ENCODE data around the gene NLRP2B. TPM values are rescaled to one million over a fixed set of nuclear protein-coding genes. Genes with fewer than 3 reads are reported as not detected.
"Not testable (repeated sequence)": the region's sequence is repeated elsewhere in the genome, so short reads cannot be mapped to it uniquely, and the experiment has no call there.

The NLRP2B gene
- total and polyA plus RNA-seq, 2 of the 4 experiments (the other 2 are of a cell fraction) = not detected

GRCh38 chrX:57725995-57726394 is 45.9 kb upstream of the NLRP2B start:
- in situ Hi-C loops (cut with MboI; ENCODE audit: low sequenced_read_pairs); H4K20me1 ChIP-seq (ENCODE audit: insufficient read depth, low read length); H3K79me1 ChIP-seq (ENCODE audit: low read depth in 1 of 2, low read length in 2 of 2); POLR2A ChIA-PET (ENCODE audit: unreplicated experiment); H3K9me3 ChIP-seq (ENCODE audit: control insufficient read depth, insufficient read depth, low read length); H4K8ac ChIP-seq (ENCODE audit: low read depth in 2 of 2, low read length in 2 of 2); H2AK9ac ChIP-seq (replicated peaks; ENCODE audit: low read depth, low read length, poor library complexity); H3K9me1 ChIP-seq (ENCODE audit: insufficient read depth, low read length); H3K56ac ChIP-seq (ENCODE audit: extremely low read depth, insufficient read depth, low read length); dilution Hi-C loops (cut with HindIII; ENCODE audit: low sequenced_read_pairs, unreplicated experiment); H3K23ac ChIP-seq (ENCODE audit: low read depth, low read length); H2AFZ ChIP-seq (replicated peaks; ENCODE audit: low read length, poor library complexity); H2BK15ac ChIP-seq (ENCODE audit: low read depth, low read length); H3K18ac ChIP-seq (ENCODE audit: low read depth, low read length); H3K9ac ChIP-seq (ENCODE audit: low read depth, low read length); H2BK20ac ChIP-seq (ENCODE audit: low read depth, low read length); H4K91ac ChIP-seq (ENCODE audit: insufficient read depth, low read depth, low read length); H2BK5ac ChIP-seq (ENCODE audit: low read depth, low read length, poor library complexity, severe bottlenecking); H4K5ac ChIP-seq (ENCODE audit: low read depth, low read length); intact Hi-C loops (cut with micrococcal nuclease); H3K27me3 ChIP-seq (ENCODE audit: control insufficient read depth, insufficient read depth, low read length); H3K4me2 ChIP-seq (ENCODE audit: low read depth, low read length); H3K14ac ChIP-seq (replicated peaks; ENCODE audit: low read depth, low read length); ATAC-seq (ENCODE audit: low read depth); H3K4me1 ChIP-seq (ENCODE audit: control insufficient read depth, insufficient read depth, low read length); H3K4me3 ChIP-seq (ENCODE audit: insufficient read depth, low read depth, low read length); H3K36me3 ChIP-seq (ENCODE audit: control insufficient read depth, insufficient read depth, low read length); BruUV-seq (replicated peaks); H2AK5ac ChIP-seq (ENCODE audit: low read depth, low read length); H3K4ac ChIP-seq (ENCODE audit: low read depth, low read length); H3K27ac ChIP-seq (ENCODE audit: insufficient read depth, low read length); H2BK120ac ChIP-seq (ENCODE audit: low read depth, low read length); CTCF ChIA-PET; DNase-seq: not testable (repeated sequence)
- no CpG with 5 or more reads among the region's 3 CpGs for WGBS, 2 experiments (ENCODE audit: extremely low coverage in 2 of 2, insufficient read length in 1 of 2)
